ENCODE measurements around the gene UBE2Q1.

GRCh38 chr1:154581766-154582165 lies 23.3 kb upstream of the UBE2Q1 start:
- TF ChIP-seq CTCF (conservative IDR thresholded peaks at IDR 0.05) (no peak), ZFX (IDR thresholded peaks at IDR 0.05) (no peak)

Data from C4-2B (cell line).